GM12873 (cell line): ENCODE measurements around the gene NCR3LG1.

Experiments used
- CTCF ChIP-seq: IDR thresholded peaks from 2 replicates; pipeline ENCODE4 v1.5.1; 2012; ENCODE audit warnings: low read depth, mild to moderate bottlenecking, moderate library complexity, low read length, control low read depth; ENCODE audit not compliant: insufficient read depth; ENCODE audit errors: missing control alignments

The NCR3LG1 gene

GRCh38 chr11:17396598-17397310 lies 45.2 kb downstream of the NCR3LG1 start:
- TF ChIP-seq CTCF: no peak

- no peak for TF ChIP-seq CTCF
These were observed 45.9 kb downstream of the NCR3LG1 start for GRCh38 chr11:17397311-17398002.

GRCh38 chr11:17399236-17399635 lies 47.6 kb downstream of the NCR3LG1 start:
- no peak for TF ChIP-seq CTCF

GRCh38 chr11:17400048-17400775 lies 48.6 kb downstream of the NCR3LG1 start:
- no peak for TF ChIP-seq CTCF

- TF ChIP-seq CTCF: no peak
These were observed 49.7 kb downstream of the NCR3LG1 start for GRCh38 chr11:17401316-17401715.

- no peak for TF ChIP-seq CTCF
These were observed 50.2 kb downstream of the NCR3LG1 start for GRCh38 chr11:17401841-17402240.

GRCh38 chr11:17402486-17402885 lies 50.9 kb downstream of the NCR3LG1 start:
- TF ChIP-seq CTCF: no peak
